B cell (primary cell): ENCODE measurements around the gene ECE1. TPM values are rescaled to one million over a fixed set of nuclear protein-coding genes. Genes with fewer than 3 reads are reported as not detected.

Experiments used
- ATAC-seq: fragments of 200-7000 bp; cut with Tn5 transposase; one replicate; pipeline ENCODE4 v1.10.0; 2021; ENCODE audit warnings: low read depth, mild to moderate bottlenecking, moderate number of reproducible peaks, moderate library complexity
- CTCF ChIA-PET: fragments of 350-600 bp; sonication (Branson Sonifier 250); formaldehyde crosslinking; loops from one replicate; lab custom pipeline; 2021; ENCODE audit warnings: antibody characterized with exemption, inconsistent platforms; lab: Charles Lee
- POLR2A ChIA-PET: fragments of 350-600 bp; sonication (Branson Sonifier 250); formaldehyde crosslinking; loops from one replicate; lab custom pipeline; 2021; ENCODE audit warnings: antibody characterized with exemption; lab: Charles Lee
- DNase-seq: peaks from one replicate; pipeline ENCODE4 v3.0.0; 2013
- H2AFZ ChIP-seq: 2 replicates; pipeline ENCODE4 v1.6.1; 2012; ENCODE audit warnings: mild to moderate bottlenecking, low read depth, low read length; ENCODE audit not compliant: insufficient read depth, poor library complexity, severe bottlenecking
- H3K27ac ChIP-seq, 2 donors: 1 replicate in 1 of 2; 2 replicates in 1 of 2; pipeline ENCODE4 v1.5.1; 2012 to 2013; ENCODE audit warnings: low read length in 2 of 2, mild to moderate bottlenecking in 2 of 2, moderate library complexity in 1 of 2
- H3K27me3 ChIP-seq, 4 experiments: fragments of 200-600 bp in 1 of 4; sonication (generic) in 1 of 4; replicated peaks in 1 of 4; 1 replicate in 2 of 4; 2 replicates in 2 of 4; pipeline versions ENCODE4 v1.6.1 to v1.7.0; 2013 to 2016; ENCODE audit warnings: low read length in 3 of 4, mild to moderate bottlenecking in 2 of 4, mixed read lengths in 1 of 4, moderate library complexity in 1 of 4; ENCODE audit not compliant: insufficient read depth in 4 of 4, control insufficient read depth in 3 of 4; ENCODE audit errors: control extremely low read depth in 1 of 4
- H3K36me3 ChIP-seq, 2 experiments: replicated peaks in 1 of 2; 1 replicate in 1 of 2; 2 replicates in 1 of 2; pipeline versions ENCODE4 v1.6.1 to v1.7.1; 2013; ENCODE audit warnings: low read length in 1 of 2; ENCODE audit not compliant: insufficient read depth in 2 of 2, control insufficient read depth in 1 of 2; ENCODE audit errors: control extremely low read depth in 1 of 2, extremely low read depth in 1 of 2
- H3K4me1 ChIP-seq, 2 donors: fragments of 200-600 bp in 1 of 2; sonication (generic) in 1 of 2; 1 replicate in 1 of 2; 2 replicates in 1 of 2; pipeline versions ENCODE4 v1.5.1 to v1.6.1; 2013 to 2017; ENCODE audit warnings: low read length in 2 of 2; ENCODE audit not compliant: control insufficient read depth in 2 of 2, insufficient read depth in 2 of 2
- H3K4me2 ChIP-seq: replicated peaks from 2 replicates; pipeline ENCODE3; 2012; ENCODE audit warnings: mild to moderate bottlenecking, low read depth, low read length; ENCODE audit not compliant: poor library complexity, severe bottlenecking
- H3K4me3 ChIP-seq, 5 experiments: fragments of 200-600 bp in 1 of 5; sonication (generic) in 1 of 5; 1 replicate in 3 of 5; 2 replicates in 2 of 5; pipeline versions ENCODE4 v1.5.1 to v1.7.0; 2011 to 2016; ENCODE audit warnings: low read length in 4 of 5, mild to moderate bottlenecking in 4 of 5, low read depth in 2 of 5, control low read depth in 1 of 5, moderate library complexity in 1 of 5; ENCODE audit not compliant: insufficient read depth in 1 of 5; ENCODE audit errors: control extremely low read depth in 1 of 5, extremely low read depth in 1 of 5
- H3K79me2 ChIP-seq: fragments of 200-600 bp; sonication (generic); one replicate; pipeline ENCODE4 v1.6.0; 2016; ENCODE audit warnings: low read length; ENCODE audit not compliant: control insufficient read depth, insufficient read depth
- H3K9ac ChIP-seq: fragments of 200-600 bp; sonication (generic); 2 replicates; pipeline ENCODE4 v1.6.1; 2017; ENCODE audit warnings: mild to moderate bottlenecking, low read length, moderate library complexity
- H3K9me3 ChIP-seq, 3 donors: one replicate each; pipeline versions ENCODE4 v1.6.1 to v1.7.1; 2013; ENCODE audit warnings: low read length in 2 of 3; ENCODE audit not compliant: control insufficient read depth in 2 of 3, insufficient read depth in 1 of 3; ENCODE audit errors: control extremely low read depth in 1 of 3
- H4K20me1 ChIP-seq: 2 replicates; pipeline ENCODE4 v1.6.0; 2012; ENCODE audit warnings: mild to moderate bottlenecking, low read length; ENCODE audit not compliant: insufficient read depth, control insufficient read depth, poor library complexity, severe bottlenecking
- H3K27ac Mint-ChIP-seq: one replicate; pipeline ENCODE4 v1.8.0; 2021; ENCODE audit warnings: mixed read lengths
- H3K27me3 Mint-ChIP-seq: one replicate; pipeline ENCODE4 v1.8.0; 2021; ENCODE audit warnings: mixed read lengths
- H3K4me1 Mint-ChIP-seq: one replicate; pipeline ENCODE4 v1.8.0; 2021; ENCODE audit warnings: mixed read lengths
- H3K4me3 Mint-ChIP-seq: one replicate; pipeline ENCODE4 v1.8.0; 2021; ENCODE audit warnings: mixed read lengths
- H3K9me3 Mint-ChIP-seq: one replicate; pipeline ENCODE4 v1.8.0; 2022; ENCODE audit warnings: mixed read lengths; ENCODE audit not compliant: insufficient read depth
- EZH2 ChIP-seq: IDR thresholded peaks from 2 replicates; pipeline ENCODE4 v1.6.1; 2012; ENCODE audit warnings: borderline replicate concordance, low read depth, mild to moderate bottlenecking, moderate library complexity, low read length; ENCODE audit not compliant: insufficient read depth, poor library complexity, severe bottlenecking
- WGBS: methylation state at CpG from one replicate; pipeline ENCODE4 v1.1.5; 2013; ENCODE audit warnings: missing lambda C conversion rate; ENCODE audit not compliant: insufficient coverage; 5-methylcytosine and 5-hydroxymethylcytosine counted together
- intact Hi-C: fragments of 100-400 bp; cut with micrococcal nuclease; formaldehyde crosslinking; loops from one replicate; pipeline ENCODE4 v1.10.0; 2022
- polyA plus RNA-seq: library from polyadenylated mRNA; depleted of rRNA; stranded (reverse); fragments of >200 nt; gene quantifications from 2 replicates; pipeline ENCODE4 v1.2.3, GENCODE V29; 2012
- total RNA-seq, 2 donors: library from RNA; stranded (reverse); fragments of 120-200 nt in 1 of 2; gene quantifications; 1 replicate in 1 of 2; 2 replicates in 1 of 2; pipeline versions ENCODE4 v1.2.3 to v1.2.4, GENCODE V29; 2013 to 2022
- TF ChIP-seq, protein P1 (sequence below): fragments of 200-600 bp; IDR thresholded peaks from one replicate; pipeline ENCODE4 v1.8.0; 2022; ENCODE audit warnings: antibody characterized with exemption, mild to moderate bottlenecking

Gene ECE1
- total and polyA plus RNA-seq, 2 donors (not counting 1 experiment from before 2014, with no cell fraction given): 46.7 to 133 TPM

DNA sequence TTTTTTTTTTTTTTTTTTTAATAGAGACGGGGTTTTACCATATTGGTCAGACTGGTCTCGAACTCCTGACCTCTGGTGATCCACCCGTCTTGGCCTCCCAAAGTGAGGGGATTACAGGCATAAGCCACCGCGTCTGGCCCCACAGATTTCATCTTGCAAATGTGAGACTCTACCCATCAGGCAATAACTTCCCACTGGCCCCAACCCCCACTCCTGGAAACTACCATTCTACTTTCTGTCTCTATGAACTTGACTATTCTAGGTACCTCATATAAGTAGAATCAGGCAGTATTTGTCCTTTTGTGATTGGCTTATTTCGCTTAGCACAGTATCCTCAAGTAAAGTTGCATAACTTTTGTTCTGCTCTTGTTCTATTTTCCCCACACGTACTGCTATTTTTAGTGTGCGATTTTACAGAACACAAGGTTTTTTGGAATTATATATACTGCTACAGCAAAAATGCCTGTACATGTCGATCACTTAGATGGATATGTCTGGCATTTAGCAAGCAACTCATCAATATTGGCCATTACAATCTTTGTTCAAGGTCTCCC is 40.2 kb downstream of the ECE1 start:
- H3K4me2 ChIP-seq: no peak overlapping the region
- H2AFZ ChIP-seq: no peak overlapping the region
- no peak for TF ChIP-seq EZH2
- TF ChIP-seq, protein P1, sequence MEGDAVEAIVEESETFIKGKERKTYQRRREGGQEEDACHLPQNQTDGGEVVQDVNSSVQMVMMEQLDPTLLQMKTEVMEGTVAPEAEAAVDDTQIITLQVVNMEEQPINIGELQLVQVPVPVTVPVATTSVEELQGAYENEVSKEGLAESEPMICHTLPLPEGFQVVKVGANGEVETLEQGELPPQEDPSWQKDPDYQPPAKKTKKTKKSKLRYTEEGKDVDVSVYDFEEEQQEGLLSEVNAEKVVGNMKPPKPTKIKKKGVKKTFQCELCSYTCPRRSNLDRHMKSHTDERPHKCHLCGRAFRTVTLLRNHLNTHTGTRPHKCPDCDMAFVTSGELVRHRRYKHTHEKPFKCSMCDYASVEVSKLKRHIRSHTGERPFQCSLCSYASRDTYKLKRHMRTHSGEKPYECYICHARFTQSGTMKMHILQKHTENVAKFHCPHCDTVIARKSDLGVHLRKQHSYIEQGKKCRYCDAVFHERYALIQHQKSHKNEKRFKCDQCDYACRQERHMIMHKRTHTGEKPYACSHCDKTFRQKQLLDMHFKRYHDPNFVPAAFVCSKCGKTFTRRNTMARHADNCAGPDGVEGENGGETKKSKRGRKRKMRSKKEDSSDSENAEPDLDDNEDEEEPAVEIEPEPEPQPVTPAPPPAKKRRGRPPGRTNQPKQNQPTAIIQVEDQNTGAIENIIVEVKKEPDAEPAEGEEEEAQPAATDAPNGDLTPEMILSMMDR: no peak
- Mint-ChIP-seq H3K9me3 (peaks cover 3% of the 10 kb centered on the region), H3K4me1 (peaks cover 14% of the 10 kb centered on the region), H3K4me3 (no peak overlapping the region), H3K27me3 (no peaks in the 10 kb centered on the region), H3K27ac (no peak overlapping the region)
- peaks cover 6% of the 10 kb centered on the region for H3K79me2 ChIP-seq
- ChIA-PET POLR2A (no interaction called here), CTCF (interaction anchor here (0.9 to 12.5 kb wide), 3 partner anchors 20 to 120 kb away, joined by 7 to 562 read pairs (median 7); no protein-coding TSS in a partner anchor)
- no peak for DNase-seq
- 100% methylated on average over 6 of the region's 9 CpGs for WGBS
- H3K9ac ChIP-seq: no peak overlapping the region
- no peaks in the 10 kb centered on the region for H3K27me3 ChIP-seq
- H3K27ac ChIP-seq: no peak overlapping the region
- H3K4me1 ChIP-seq: peaks cover 9 to 12% of the 10 kb centered on the region in 2 donors
- H3K36me3 ChIP-seq: peaks cover 1 to 68% of the 10 kb centered on the region in 2 experiments
- H3K9me3 ChIP-seq: no peaks in the 10 kb centered on the region
- intact Hi-C loops: loop anchor here (10.0 kb wide), 1 partner anchor 715 kb away; no protein-coding TSS in a partner anchor
- peaks cover 10% of the 10 kb centered on the region for H4K20me1 ChIP-seq
- no peak for ATAC-seq
- no peak overlapping the region for H3K4me3 ChIP-seq

DNA sequence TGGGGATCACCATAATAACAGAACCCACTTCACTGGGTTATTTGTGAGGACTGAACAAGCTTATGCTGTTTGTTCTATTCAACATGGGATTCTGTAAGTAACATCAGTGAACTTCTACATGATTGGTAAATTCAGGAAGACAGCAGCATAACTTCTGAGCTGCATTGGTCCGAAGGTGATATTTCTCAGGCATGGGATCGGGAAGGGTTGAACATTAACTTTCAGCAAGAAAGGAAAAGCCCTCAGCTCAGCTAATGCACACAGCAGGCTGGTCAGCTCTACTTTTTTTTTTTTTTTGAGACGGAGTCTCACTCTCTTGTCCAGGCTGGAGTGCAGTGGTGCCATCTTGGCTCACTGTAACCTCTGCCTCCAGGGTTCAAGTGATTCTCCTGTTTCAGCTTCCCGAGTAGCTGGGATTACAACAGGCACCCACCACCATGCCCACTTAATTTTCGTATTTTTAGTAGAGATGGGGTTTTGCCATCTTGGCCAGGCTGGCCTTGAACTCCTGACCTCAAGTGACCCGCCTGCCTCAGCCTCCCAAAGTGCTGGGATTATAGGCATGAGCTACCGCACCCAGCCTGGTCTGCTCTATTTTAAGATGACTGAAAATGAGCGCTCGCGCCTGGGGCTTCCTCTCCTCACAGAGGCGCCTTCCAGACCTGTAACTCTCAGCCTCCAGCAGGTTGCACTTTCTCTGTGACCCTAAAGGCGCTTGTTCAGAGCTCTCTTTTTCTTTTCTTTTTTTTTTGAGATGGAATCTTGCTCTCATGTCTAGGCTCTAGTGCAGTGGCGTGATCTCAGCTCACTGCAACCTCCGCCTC is 42.2 kb downstream of the ECE1 start:
- peaks cover 6% of the 10 kb centered on the region for H4K20me1 ChIP-seq

More for the DNA sequence above, 42.2 kb downstream of the ECE1 start:
- Mint-ChIP-seq H3K9me3 (peaks cover 3% of the 10 kb centered on the region), H3K27me3 (no peaks in the 10 kb centered on the region), H3K27ac (no peak overlapping the region), H3K4me3 (no peak overlapping the region), H3K4me1 (peaks cover 2% of the 10 kb centered on the region)
- no peak for TF ChIP-seq EZH2
- TF ChIP-seq, protein P1: no peak
- POLR2A ChIA-PET: no interaction called here
- ATAC-seq (no peak), DNase-seq (no peak)
- CTCF ChIA-PET: interaction anchor here (0.6 to 2.1 kb wide), 10 partner anchors 13 to 264 kb away, joined by 3 to 20 read pairs (median 4); no protein-coding TSS in a partner anchor
- peaks cover 6% of the 10 kb centered on the region for H3K79me2 ChIP-seq
- no peak overlapping the region for H3K27ac ChIP-seq
- H3K36me3 ChIP-seq: peaks cover 1 to 81% of the 10 kb centered on the region in 2 experiments
- H3K4me3 ChIP-seq: no peak overlapping the region
- H3K9me3 ChIP-seq: no peaks in the 10 kb centered on the region
- no peaks in the 10 kb centered on the region for H3K27me3 ChIP-seq
- no peak overlapping the region for H2AFZ ChIP-seq
- 95% methylated on average over 11 of the region's 14 CpGs for WGBS
- H3K9ac ChIP-seq: no peak overlapping the region
- no peak overlapping the region for H3K4me2 ChIP-seq
- no peaks in the 10 kb centered on the region for H3K4me1 ChIP-seq
- intact Hi-C loops: no loop called here
